WTC11 (cell line): Measurements from ENCODE around the gene EHD1.

ENCODE experiments used
- FOXJ3 ChIP-seq: sonication (generic); formaldehyde crosslinking; IDR thresholded peaks from 2 replicates; pipeline ENCODE4 v1.9.0; 2021; ENCODE audit warnings: missing genetic modification reagents, mild to moderate bottlenecking, borderline replicate concordance
- OVOL2 ChIP-seq: fragments of 250-450 bp; sonication (Bioruptor Pico); IDR thresholded peaks from 2 replicates; pipeline ENCODE4 v1.9.0; 2021; ENCODE audit warnings: mild to moderate bottlenecking, borderline replicate concordance
- SP1 ChIP-seq: sonication (generic); formaldehyde crosslinking; conservative IDR thresholded peaks from 2 replicates; pipeline ENCODE4 v1.8.1; 2022; ENCODE audit warnings: missing genetic modification reagents
- ZNF121 ChIP-seq: sonication (generic); formaldehyde crosslinking; IDR thresholded peaks from 2 replicates; pipeline ENCODE4 v1.8.0; 2023; ENCODE audit warnings: missing genetic modification reagents
- ZNF423 ChIP-seq: fragments of 250-450 bp; sonication (Bioruptor Pico); IDR thresholded peaks from 2 replicates; pipeline ENCODE4 v2.1.2; 2022; ENCODE audit warnings: mild to moderate bottlenecking, moderate library complexity
- TF ChIP-seq, protein P1 (sequence below): sonication (generic); formaldehyde crosslinking; IDR thresholded peaks from 2 replicates; pipeline ENCODE4 v1.8.1; 2023; ENCODE audit warnings: mild to moderate bottlenecking, missing genetic modification reagents, borderline replicate concordance
- TF ChIP-seq, protein P2 (sequence below): fragments of 250-450 bp; sonication (Bioruptor Pico); IDR thresholded peaks from 2 replicates; pipeline ENCODE4 v1.9.0; 2021; ENCODE audit warnings: mild to moderate bottlenecking
- TF ChIP-seq, protein P3 (sequence below): fragments of 200-600 bp; IDR thresholded peaks from 2 replicates; pipeline ENCODE4 v1.8.0; 2022; ENCODE audit warnings: antibody characterized with exemption
- TF ChIP-seq, protein P4 (sequence below): sonication (generic); formaldehyde crosslinking; IDR thresholded peaks from 2 replicates; pipeline ENCODE4 v1.8.0; 2022; ENCODE audit warnings: mild to moderate bottlenecking, missing genetic modification reagents

DNA sequence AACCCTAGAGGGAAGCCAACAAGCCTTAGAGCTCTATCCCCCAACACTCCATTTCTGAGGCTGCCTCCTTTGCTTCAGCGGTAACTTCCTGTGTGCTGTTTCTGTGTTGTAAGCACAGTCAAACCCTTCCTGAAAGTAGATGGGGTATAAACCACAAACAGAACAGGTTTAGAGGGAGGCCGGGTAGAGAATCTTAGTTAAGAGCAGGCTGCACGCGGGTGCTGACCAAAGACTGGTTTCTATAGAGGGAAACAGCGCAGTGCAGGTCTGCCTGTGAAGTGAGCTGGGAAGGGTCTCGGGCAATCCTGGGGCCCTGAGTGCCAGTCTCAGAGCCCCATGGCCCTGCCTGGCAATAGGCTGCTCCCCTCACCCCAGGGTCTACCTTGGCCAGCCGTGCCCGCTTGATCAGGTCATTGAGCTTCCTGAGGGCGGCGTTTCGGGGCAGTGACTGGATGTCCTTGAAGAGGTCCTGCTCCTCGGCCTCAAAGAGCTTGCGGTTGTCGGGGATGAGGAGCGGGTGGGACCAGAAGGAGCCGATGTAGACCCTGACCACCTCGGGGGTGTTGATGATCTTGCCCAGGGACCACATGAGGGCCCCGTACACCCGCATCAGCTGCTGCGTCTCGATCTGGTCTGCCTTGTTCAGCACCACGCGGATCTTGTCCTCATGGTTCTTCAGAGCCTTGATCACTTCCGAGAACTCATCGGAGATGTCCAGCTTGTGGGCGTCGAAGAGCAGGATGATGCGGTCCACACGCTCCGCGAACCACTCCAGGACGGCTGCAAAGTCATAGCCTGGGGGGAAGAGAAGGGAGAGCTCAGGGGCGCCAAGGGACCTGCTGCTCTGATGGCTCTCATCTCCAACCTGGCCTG is 18.6 kb downstream of the EHD1 start:
- TF ChIP-seq, protein P1, sequence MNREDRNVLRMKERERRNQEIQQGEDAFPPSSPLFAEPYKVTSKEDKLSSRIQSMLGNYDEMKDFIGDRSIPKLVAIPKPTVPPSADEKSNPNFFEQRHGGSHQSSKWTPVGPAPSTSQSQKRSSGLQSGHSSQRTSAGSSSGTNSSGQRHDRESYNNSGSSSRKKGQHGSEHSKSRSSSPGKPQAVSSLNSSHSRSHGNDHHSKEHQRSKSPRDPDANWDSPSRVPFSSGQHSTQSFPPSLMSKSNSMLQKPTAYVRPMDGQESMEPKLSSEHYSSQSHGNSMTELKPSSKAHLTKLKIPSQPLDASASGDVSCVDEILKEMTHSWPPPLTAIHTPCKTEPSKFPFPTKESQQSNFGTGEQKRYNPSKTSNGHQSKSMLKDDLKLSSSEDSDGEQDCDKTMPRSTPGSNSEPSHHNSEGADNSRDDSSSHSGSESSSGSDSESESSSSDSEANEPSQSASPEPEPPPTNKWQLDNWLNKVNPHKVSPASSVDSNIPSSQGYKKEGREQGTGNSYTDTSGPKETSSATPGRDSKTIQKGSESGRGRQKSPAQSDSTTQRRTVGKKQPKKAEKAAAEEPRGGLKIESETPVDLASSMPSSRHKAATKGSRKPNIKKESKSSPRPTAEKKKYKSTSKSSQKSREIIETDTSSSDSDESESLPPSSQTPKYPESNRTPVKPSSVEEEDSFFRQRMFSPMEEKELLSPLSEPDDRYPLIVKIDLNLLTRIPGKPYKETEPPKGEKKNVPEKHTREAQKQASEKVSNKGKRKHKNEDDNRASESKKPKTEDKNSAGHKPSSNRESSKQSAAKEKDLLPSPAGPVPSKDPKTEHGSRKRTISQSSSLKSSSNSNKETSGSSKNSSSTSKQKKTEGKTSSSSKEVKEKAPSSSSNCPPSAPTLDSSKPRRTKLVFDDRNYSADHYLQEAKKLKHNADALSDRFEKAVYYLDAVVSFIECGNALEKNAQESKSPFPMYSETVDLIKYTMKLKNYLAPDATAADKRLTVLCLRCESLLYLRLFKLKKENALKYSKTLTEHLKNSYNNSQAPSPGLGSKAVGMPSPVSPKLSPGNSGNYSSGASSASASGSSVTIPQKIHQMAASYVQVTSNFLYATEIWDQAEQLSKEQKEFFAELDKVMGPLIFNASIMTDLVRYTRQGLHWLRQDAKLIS (CRISPR knock-in tag) = no peak
- TF ChIP-seq, protein P2, sequence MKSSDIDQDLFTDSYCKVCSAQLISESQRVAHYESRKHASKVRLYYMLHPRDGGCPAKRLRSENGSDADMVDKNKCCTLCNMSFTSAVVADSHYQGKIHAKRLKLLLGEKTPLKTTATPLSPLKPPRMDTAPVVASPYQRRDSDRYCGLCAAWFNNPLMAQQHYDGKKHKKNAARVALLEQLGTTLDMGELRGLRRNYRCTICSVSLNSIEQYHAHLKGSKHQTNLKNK (CRISPR knock-in tag) = no peak
- TF ChIP-seq FOXJ3 (CRISPR knock-in tag) = no peak
- TF ChIP-seq, protein P3, sequence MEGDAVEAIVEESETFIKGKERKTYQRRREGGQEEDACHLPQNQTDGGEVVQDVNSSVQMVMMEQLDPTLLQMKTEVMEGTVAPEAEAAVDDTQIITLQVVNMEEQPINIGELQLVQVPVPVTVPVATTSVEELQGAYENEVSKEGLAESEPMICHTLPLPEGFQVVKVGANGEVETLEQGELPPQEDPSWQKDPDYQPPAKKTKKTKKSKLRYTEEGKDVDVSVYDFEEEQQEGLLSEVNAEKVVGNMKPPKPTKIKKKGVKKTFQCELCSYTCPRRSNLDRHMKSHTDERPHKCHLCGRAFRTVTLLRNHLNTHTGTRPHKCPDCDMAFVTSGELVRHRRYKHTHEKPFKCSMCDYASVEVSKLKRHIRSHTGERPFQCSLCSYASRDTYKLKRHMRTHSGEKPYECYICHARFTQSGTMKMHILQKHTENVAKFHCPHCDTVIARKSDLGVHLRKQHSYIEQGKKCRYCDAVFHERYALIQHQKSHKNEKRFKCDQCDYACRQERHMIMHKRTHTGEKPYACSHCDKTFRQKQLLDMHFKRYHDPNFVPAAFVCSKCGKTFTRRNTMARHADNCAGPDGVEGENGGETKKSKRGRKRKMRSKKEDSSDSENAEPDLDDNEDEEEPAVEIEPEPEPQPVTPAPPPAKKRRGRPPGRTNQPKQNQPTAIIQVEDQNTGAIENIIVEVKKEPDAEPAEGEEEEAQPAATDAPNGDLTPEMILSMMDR = no peak
- no peak for TF ChIP-seq OVOL2 (CRISPR knock-in tag)
- no peak for TF ChIP-seq ZNF423
- no peak for TF ChIP-seq SP1 (CRISPR knock-in tag)
- TF ChIP-seq, protein P4, sequence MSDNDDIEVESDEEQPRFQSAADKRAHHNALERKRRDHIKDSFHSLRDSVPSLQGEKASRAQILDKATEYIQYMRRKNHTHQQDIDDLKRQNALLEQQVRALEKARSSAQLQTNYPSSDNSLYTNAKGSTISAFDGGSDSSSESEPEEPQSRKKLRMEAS (CRISPR knock-in tag) = no peak
- no peak for TF ChIP-seq ZNF121 (CRISPR knock-in tag)
